ENCODE data around the gene EN2. TPM values are rescaled to one million over a fixed set of nuclear protein-coding genes. Genes with fewer than 3 reads are reported as not detected.

The EN2 gene
- total RNA-seq, 1 experiment from 2014 or later: 0.07 TPM

- no peaks in the 10 kb centered on the region for H3K36me3 Mint-ChIP-seq (ENCODE audit: insufficient read depth in 1 of 3, low read depth in 3 of 3)
Observed at GRCh38 chr7:155418941-155419755, 38.8 kb upstream of the EN2 start.

More at GRCh38 chr7:155418941-155419755, 38.8 kb upstream of the EN2 start:
- Histone ChIP-seq H3K4me2 (ENCODE audit: insufficient read depth, insufficient read length, low read length) (no peak overlapping the region), H3T11ph (ENCODE audit: low read length) (no peak overlapping the region), H3K9ac (ENCODE audit: extremely low read depth, insufficient read length, low read length) (no peak overlapping the region), H2BK120ac (ENCODE audit: low read depth, low read length, poor library complexity, severe bottlenecking) (no peak overlapping the region), H4K20me1 (ENCODE audit: control insufficient read depth, insufficient read depth, insufficient read length) (no peaks in the 10 kb centered on the region), H3K14ac (ENCODE audit: insufficient read depth, low read length) (no peak overlapping the region), H3K4me1 (ENCODE audit: insufficient read depth, low read length) (no peaks in the 10 kb centered on the region), H2AK5ac (ENCODE audit: insufficient read length, low read length) (no peak overlapping the region), H3K18ac (ENCODE audit: insufficient read length, low read depth, low read length) (no peak overlapping the region), H3K4ac (ENCODE audit: low read depth, low read length) (no peak overlapping the region), H3K23me2 (ENCODE audit: insufficient read length, low read depth, low read length, poor library complexity, severe bottlenecking) (no peaks in the 10 kb centered on the region), H3K79me2 (ENCODE audit: insufficient read depth, low read length) (no peaks in the 10 kb centered on the region), H3K79me1 (ENCODE audit: insufficient read depth, low read depth, low read length, poor library complexity, severe bottlenecking) (no peaks in the 10 kb centered on the region), H3K23ac (ENCODE audit: insufficient read length, low read depth, low read length) (no peak overlapping the region), H3K56ac (ENCODE audit: insufficient read length, low read depth, low read length) (no peak overlapping the region), H3K9me3 (ENCODE audit: control insufficient read depth, low read depth, low read length) (no peaks in the 10 kb centered on the region), H4K91ac (ENCODE audit: insufficient read length, low read depth, low read length) (no peak overlapping the region), H4K5ac (ENCODE audit: insufficient read length, low read depth, low read length) (no peak overlapping the region), H3K27ac (ENCODE audit: insufficient read length, low read depth, low read length) (no peak overlapping the region), H2BK5ac (ENCODE audit: insufficient read length, low read length) (no peak overlapping the region), H2AFZ (ENCODE audit: low read length) (no peak overlapping the region), H4K8ac (replicated peaks; ENCODE audit: insufficient read length, low read depth, low read length) (no peak overlapping the region), H2BK15ac (ENCODE audit: low read depth, low read length) (no peak overlapping the region), H3K27me3 (ENCODE audit: insufficient read depth, low read length) (no peaks in the 10 kb centered on the region), H2BK20ac (ENCODE audit: low read depth, low read length, poor library complexity, severe bottlenecking) (no peak overlapping the region), H2BK12ac (ENCODE audit: insufficient read length, low read depth, low read length) (no peak overlapping the region)
- no peak overlapping the region for H3K27ac Mint-ChIP-seq
- no peak for DNase-seq
- peaks cover 0 to 2% of the 10 kb centered on the region in 2 experiments; a peak in 2 of 5 replicates for H3K9me3 Mint-ChIP-seq
- no CpG with 5 or more reads among the region's 16 CpGs for WGBS (ENCODE audit: extremely low coverage, insufficient read length, low lambda C conversion rate)
- peaks cover 71% of the 10 kb centered on the region for H3K27me3 Mint-ChIP-seq (ENCODE audit: low read depth)
- H3K4me3 Mint-ChIP-seq: no peak overlapping the region
- peaks cover 0 to 11% of the 10 kb centered on the region in 2 experiments; a peak in 3 of 4 replicates for H3K4me1 Mint-ChIP-seq
- TF ChIP-seq CTCF (conservative IDR thresholded peaks at IDR 0.05): no peak
